MM.1S (cell line): ENCODE results near the gene UBE2J2.
"Not testable (repeated sequence)": the region's sequence is repeated elsewhere in the genome, so short reads cannot be mapped to it uniquely, and the experiment has no call there.

Source experiments
- CTCF ChIP-seq: fragments of 300-600 bp; sonication (generic); IDR thresholded peaks from 2 replicates; pipeline ENCODE4 v1.5.1; 2016; ENCODE audit warnings: antibody characterized with exemption, low read length, mixed read lengths
- EZH2 ChIP-seq: fragments of 300-600 bp; sonication (generic); optimal IDR thresholded peaks from 2 replicates; pipeline ENCODE3; 2017; ENCODE audit warnings: low read depth, mild to moderate bottlenecking, antibody characterized with exemption, low read length, mixed read lengths
- EZH2phosphoT487 ChIP-seq: fragments of 300-600 bp; sonication (generic); IDR thresholded peaks from 2 replicates; pipeline ENCODE4 v1.6.1; 2018; ENCODE audit warnings: antibody characterized with exemption, low read length

- not testable (repeated sequence) for TF ChIP-seq CTCF, EZH2, EZH2phosphoT487
Observed at GRCh38 chr1:1248009-1248913, 25.4 kb downstream of the UBE2J2 start.
